GM12872 (cell line): ENCODE results near the gene RAB15.

ENCODE experiments used
- TF ChIP-seq, protein P1 (sequence below): IDR thresholded peaks from 3 replicates; pipeline ENCODE4 v1.5.1; 2011; ENCODE audit warnings: low read depth, mild to moderate bottlenecking, low read length, moderate library complexity; ENCODE audit not compliant: insufficient read depth

RAB15 gene

DNA sequence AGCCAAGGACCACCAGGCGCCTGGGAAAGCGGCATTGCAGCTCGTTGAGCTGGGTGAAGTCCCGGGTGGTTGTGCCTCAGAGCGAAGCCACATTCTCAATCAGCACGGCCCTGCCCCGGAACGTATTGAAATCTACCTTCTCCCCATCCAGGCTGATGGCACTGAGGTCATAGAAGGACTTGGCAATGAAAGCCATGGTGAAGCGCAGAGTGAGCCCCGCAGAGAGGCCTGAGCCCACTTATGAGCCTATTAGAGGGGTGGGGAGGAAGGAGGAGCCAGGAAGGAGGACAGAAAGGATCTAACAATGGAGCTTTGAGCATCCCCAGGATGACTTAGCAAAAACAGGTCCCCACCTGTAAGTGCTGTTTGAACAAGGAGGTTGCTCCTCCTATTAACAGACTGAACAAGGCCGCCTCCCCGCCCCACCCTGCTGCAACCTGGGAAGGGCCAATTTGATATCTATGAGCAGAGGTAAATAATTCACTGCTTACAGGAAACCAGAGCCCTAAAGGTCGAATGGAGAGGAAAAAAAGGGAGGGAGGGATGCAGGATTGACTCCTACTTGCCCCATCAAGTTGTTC lies 29.5 kb downstream of the RAB15 start, which contains the start of gene GPX2:
Gene GPX2, minus strand, starts transcription at position 215 of the 581 bp plus-strand sequence. Its CDS starts 19 bp downstream, at position 196.
- TF ChIP-seq, protein P1, sequence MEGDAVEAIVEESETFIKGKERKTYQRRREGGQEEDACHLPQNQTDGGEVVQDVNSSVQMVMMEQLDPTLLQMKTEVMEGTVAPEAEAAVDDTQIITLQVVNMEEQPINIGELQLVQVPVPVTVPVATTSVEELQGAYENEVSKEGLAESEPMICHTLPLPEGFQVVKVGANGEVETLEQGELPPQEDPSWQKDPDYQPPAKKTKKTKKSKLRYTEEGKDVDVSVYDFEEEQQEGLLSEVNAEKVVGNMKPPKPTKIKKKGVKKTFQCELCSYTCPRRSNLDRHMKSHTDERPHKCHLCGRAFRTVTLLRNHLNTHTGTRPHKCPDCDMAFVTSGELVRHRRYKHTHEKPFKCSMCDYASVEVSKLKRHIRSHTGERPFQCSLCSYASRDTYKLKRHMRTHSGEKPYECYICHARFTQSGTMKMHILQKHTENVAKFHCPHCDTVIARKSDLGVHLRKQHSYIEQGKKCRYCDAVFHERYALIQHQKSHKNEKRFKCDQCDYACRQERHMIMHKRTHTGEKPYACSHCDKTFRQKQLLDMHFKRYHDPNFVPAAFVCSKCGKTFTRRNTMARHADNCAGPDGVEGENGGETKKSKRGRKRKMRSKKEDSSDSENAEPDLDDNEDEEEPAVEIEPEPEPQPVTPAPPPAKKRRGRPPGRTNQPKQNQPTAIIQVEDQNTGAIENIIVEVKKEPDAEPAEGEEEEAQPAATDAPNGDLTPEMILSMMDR, result no peak

DNA sequence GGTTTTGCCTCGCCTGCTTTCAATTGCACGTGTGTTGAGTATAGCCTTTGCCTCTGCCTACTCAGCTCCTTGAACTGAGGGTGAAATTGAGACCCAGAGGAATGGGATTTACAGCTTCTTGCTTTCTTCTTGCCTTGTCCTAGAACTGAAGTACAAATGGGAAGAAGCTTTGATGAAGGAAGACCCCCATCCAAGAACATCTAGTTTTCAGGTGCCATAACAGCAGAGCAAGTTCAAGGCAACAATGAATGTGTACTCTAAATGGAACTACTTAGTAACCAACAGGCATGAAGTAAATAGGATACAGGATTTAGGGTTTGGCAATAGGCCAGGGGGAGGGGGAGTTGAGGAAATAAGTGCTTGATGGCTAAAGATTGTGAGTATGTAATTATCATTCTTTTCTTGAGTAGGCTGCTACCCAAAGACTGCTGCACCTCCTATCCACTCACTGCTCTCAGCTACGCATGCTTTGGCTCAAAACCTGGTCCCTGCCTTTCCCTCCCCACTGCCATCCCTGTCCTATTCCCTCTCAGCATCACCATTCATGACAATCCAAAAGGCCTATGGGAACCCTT lies 31.7 kb downstream of the RAB15 start:
- TF ChIP-seq, protein P1, result no peak

DNA sequence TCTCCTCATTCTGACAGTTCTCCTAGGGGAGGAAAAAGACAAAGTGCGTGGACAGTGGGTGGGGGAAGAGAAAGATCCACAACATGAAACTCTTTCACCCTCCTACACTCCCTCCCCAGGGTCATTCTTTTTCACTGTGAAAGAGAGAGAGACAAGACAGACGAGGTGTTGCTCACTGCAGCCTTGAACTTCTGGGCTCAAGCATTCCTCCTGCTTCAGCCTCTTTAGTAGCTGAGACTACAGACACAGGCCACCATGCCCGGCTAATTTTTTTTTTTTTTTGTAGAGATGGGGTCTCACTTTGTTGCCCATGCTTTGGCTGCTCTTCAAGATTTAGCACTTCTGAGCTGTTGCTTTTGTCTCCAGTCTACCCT lies 32.3 kb downstream of the RAB15 start:
- TF ChIP-seq, protein P1, result no peak

DNA sequence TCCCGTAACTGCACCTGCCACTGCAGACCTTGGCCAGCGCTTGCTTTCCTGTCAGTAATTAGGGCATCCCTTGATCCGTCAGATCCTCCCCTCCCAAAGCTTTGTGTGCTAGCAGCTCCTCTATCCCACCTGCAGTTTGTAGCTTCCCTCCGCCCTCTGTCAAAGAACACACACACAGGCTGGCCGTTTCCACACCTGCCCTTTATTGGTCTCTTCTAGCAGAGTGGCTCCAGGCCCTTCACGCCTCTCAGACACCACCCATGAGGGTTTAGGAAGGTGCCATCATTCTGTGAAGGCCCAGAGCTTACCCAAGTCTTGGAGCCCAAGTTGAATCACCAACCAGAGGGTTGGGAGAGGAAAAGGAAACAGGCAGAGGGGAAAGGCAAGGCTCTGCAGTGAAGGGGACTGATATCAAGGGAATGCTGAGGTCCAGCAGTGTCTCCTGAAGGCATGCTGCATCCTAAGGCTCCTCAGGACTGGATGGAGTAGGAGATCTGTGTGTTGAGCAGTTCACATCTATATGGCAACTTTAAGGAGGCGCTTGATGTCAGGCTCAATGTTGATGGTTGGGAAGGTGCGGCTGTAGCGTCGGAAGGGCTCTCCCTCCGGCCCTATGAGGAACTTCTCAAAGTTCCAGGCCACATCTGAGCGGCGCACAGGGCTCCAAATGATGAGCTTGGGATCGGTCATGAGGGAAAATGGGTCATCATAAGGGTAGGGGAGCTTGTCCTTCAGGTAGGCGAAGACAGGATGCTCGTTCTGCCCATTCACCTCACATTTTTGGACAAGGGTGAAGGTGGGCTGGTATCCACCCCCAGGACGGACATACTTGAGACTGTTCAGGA lies 32.9 kb downstream of the RAB15 start:
- TF ChIP-seq, protein P1, result no peak

DNA sequence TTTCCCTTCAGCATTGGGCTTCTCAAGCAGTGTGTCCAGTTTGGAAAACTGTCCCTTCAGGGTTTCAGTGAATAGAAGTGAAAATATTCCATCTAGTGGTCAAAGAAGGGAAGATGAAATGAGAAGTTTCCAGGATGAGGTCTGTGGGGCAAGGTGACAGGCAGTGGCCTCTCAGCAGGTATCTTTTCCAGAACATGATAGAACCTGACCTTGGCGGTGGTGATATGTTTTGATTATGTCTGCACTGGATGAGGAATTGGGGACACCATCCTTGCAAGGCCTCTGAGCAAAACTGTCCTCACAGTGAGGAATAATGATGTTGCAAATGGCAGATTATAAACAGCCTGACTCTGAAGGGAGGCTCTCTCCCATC lies 34.3 kb downstream of the RAB15 start:
- TF ChIP-seq, protein P1, result no peak

DNA sequence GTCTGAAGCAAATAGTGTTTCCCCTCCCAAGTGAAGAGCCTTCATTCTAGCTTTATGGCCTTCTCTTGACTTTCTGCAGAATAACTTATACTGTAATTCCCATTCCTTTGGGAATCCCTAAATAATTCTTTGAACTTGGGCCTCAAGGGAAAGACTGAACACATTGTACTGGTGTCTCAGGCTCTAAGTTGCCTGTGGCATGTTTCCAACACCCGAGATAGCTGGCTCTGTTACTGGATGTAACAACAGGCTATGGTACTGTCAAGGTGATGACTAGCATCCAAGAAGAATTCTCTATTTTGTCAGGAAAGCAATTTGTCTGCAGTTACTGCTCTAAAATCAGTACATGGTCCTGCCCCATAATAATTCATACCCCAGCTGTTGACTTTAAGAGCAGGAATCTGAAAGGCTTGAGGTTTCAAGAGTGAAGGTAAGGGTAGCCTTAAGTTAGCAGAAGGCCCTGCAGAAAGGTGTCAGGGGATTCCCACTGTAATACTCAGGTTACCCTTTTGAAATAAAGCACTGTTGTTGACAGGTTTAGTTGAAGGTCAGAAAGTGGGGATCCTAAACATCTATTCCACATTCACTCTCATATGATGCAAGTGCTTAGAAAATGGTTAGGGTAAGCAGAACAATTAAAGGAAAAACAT lies 34.8 kb downstream of the RAB15 start:
- TF ChIP-seq, protein P1, result no peak

DNA sequence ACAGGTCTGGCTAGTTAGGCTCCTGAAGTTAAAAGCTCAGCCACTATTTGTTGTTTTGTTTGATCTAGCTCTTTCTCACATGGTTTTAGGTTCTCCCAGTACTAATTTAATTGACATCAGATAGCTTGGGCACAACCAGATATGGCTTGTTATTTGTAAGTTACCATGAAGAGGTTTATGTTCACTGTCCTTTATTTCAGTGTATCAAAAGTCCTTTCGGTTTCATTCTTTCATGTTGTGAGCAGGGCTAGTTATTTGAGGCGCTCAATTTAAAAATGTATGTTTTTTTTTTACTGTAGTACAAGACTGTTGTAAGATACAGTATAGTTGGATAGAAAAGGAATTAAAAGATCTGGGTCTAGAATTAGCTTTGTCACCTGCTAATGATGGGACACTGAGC lies 36.6 kb downstream of the RAB15 start:
- TF ChIP-seq, protein P1, result no peak
